ENCODE data around the gene GPATCH2L. TPM values are rescaled to one million over a fixed set of nuclear protein-coding genes. Genes with fewer than 3 reads are reported as not detected.

GPATCH2L gene
- total RNA-seq, 1 donor from 2014 or later, result 43.5 TPM

GRCh38 chr14:76136476-76137110 lies 15.1 kb upstream of the GPATCH2L start:
- DNase-seq (ENCODE audit: low spot score), result no peak

GRCh38 chr14:76138119-76138757 lies 13.5 kb upstream of the GPATCH2L start:
- no peak for DNase-seq (ENCODE audit: low spot score)

- no peak for DNase-seq (ENCODE audit: low spot score)
Observed at GRCh38 chr14:76138758-76139723, 12.7 kb upstream of the GPATCH2L start.

GRCh38 chr14:76143642-76144041 lies 8.1 kb upstream of the GPATCH2L start:
- DNase-seq (ENCODE audit: low spot score), result no peak

GRCh38 chr14:76146976-76147375 lies 4.7 kb upstream of the GPATCH2L start:
- no peak for DNase-seq (ENCODE audit: low spot score)

GRCh38 chr14:76149196-76149595 lies 2.5 kb upstream of the GPATCH2L start:
- no peak for DNase-seq (ENCODE audit: low spot score)

- DNase-seq (ENCODE audit: low spot score), result peak; percentile 54
Observed at GRCh38 chr14:76152333-76152681, 585 bp downstream of the GPATCH2L start.

- no peak for DNase-seq (ENCODE audit: low spot score)
Observed at GRCh38 chr14:76153919-76154318, 2.2 kb downstream of the GPATCH2L start.

- DNase-seq (ENCODE audit: low spot score), result no peak
Observed at GRCh38 chr14:76154539-76155126, 2.9 kb downstream of the GPATCH2L start.

- DNase-seq (ENCODE audit: low spot score), result no peak
Observed at GRCh38 chr14:76163668-76164363, 12.1 kb downstream of the GPATCH2L start.

- DNase-seq (ENCODE audit: low spot score), result no peak
Observed at GRCh38 chr14:76168531-76168930, 16.8 kb downstream of the GPATCH2L start.

- no peak for DNase-seq (ENCODE audit: low spot score)
Observed at GRCh38 chr14:76169776-76170175, 18.1 kb downstream of the GPATCH2L start.

- no peak for DNase-seq (ENCODE audit: low spot score)
Observed at GRCh38 chr14:76174982-76175381, 23.3 kb downstream of the GPATCH2L start.

GRCh38 chr14:76175942-76176341 lies 24.2 kb downstream of the GPATCH2L start:
- DNase-seq (ENCODE audit: low spot score), result no peak

- no peak for DNase-seq (ENCODE audit: low spot score)
Observed at GRCh38 chr14:76181546-76181945, 29.8 kb downstream of the GPATCH2L start.

- DNase-seq (ENCODE audit: low spot score), result no peak
Observed at GRCh38 chr14:76186308-76187027, 34.7 kb downstream of the GPATCH2L start.

- DNase-seq (ENCODE audit: low spot score), result peak; percentile 31
Observed at GRCh38 chr14:76191297-76191696, 39.6 kb downstream of the GPATCH2L start.

- DNase-seq (ENCODE audit: low spot score), result no peak
Observed at GRCh38 chr14:76193696-76194095, 42.0 kb downstream of the GPATCH2L start.

- DNase-seq (ENCODE audit: low spot score), result no peak
Observed at GRCh38 chr14:76194327-76194726, 42.6 kb downstream of the GPATCH2L start.

- no peak for DNase-seq (ENCODE audit: low spot score)
Observed at GRCh38 chr14:76195003-76195402, 43.3 kb downstream of the GPATCH2L start.

Data from mucosa of gallbladder (tissue), 1 donor.